Adrenal gland (tissue), 5 donors: ENCODE measurements around the gene PYGL.
"Not testable (repeated sequence)": the region's sequence is repeated elsewhere in the genome, so short reads cannot be mapped to it uniquely, and the experiment has no call there.

Experiments used
- CTCF ChIP-seq, 6 experiments: fragments of 450-650 bp in 4 of 6; fragments of 200-600 bp in 2 of 6; sonication (generic) in 1 of 6; IDR thresholded peaks; 1 replicate in 5 of 6; 2 replicates in 1 of 6; pipeline versions ENCODE4 v1.5.1 to v1.8.0; 2016 to 2021; ENCODE audit warnings: antibody characterized with exemption in 6 of 6, mild to moderate bottlenecking in 2 of 6, moderate library complexity in 1 of 6
- POLR2A ChIP-seq, 2 donors: fragments of 450-650 bp; IDR thresholded peaks; one replicate each; pipeline ENCODE4 v1.6.1; 2017; ENCODE audit warnings: antibody characterized with exemption in 2 of 2, mild to moderate bottlenecking in 2 of 2, moderate library complexity in 1 of 2
- donor health status: DM: no; HTN: no; CAD: no.

DNA sequence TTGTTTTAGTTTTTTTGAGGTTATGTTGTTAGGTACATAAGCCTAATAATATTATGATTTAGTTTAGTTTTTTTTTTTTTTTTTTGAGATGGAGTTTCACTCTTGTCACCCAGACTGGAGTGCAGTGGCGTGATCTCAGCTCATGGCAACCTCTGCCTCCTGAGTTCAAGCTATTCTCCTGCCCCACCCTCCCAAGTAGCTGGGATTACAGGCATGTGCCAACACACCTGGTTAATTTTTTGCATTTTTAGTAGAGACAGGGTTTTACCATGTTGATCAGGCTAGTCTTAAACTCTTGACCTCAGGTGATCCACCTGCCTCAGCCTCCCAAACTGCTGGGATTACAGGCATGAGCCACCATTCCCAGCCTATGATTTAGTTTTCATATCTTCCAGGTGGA is 47.3 kb downstream of the PYGL start:
- not testable (repeated sequence) for TF ChIP-seq POLR2A, CTCF (IDR thresholded peaks at IDR 0.05)
